Activated B cell treated with CpG ODN at 0.5 μM for 24 hours (primary cell): ENCODE data around the gene IL1RL2. TPM values are rescaled to one million over a fixed set of nuclear protein-coding genes. Genes with fewer than 3 reads are reported as not detected.

Experiments
- ATAC-seq: fragments of 200-7000 bp; cut with Tn5 transposase; one replicate; pipeline ENCODE4 v1.10.0; 2021; ENCODE audit warnings: low read depth, mild to moderate bottlenecking, moderate library complexity
- CTCF ChIA-PET: fragments of 350-600 bp; sonication (Branson Sonifier 250); formaldehyde crosslinking; loops from one replicate; lab custom pipeline; 2021; ENCODE audit warnings: antibody characterized with exemption; lab: Charles Lee
- POLR2A ChIA-PET: fragments of 350-600 bp; sonication (Branson Sonifier 250); formaldehyde crosslinking; loops from one replicate; lab custom pipeline; 2021; ENCODE audit warnings: antibody characterized with exemption; lab: Charles Lee
- DNase-seq: peaks from one replicate; pipeline ENCODE4 v3.0.0; 2022
- H3K27ac Mint-ChIP-seq: one replicate; pipeline ENCODE4 v1.8.0; 2020; ENCODE audit warnings: mixed read lengths
- H3K27me3 Mint-ChIP-seq: one replicate; pipeline ENCODE4 v1.8.0; 2021; ENCODE audit warnings: mixed read lengths
- H3K36me3 Mint-ChIP-seq: one replicate; pipeline ENCODE4 v1.8.0; 2021; ENCODE audit warnings: low read depth, mixed read lengths
- H3K4me1 Mint-ChIP-seq: one replicate; pipeline ENCODE4 v1.8.0; 2021; ENCODE audit warnings: mixed read lengths
- H3K4me3 Mint-ChIP-seq: one replicate; pipeline ENCODE4 v1.8.0; 2020; ENCODE audit warnings: mild to moderate bottlenecking, mixed read lengths
- H3K9me3 Mint-ChIP-seq: one replicate; pipeline ENCODE4 v1.8.0; 2020; ENCODE audit warnings: mixed read lengths
- intact Hi-C: fragments of 100-400 bp; cut with micrococcal nuclease; formaldehyde crosslinking; loops from one replicate; pipeline ENCODE4 v1.15.1; 2024
- total RNA-seq: library from RNA; stranded (reverse); gene quantifications from 2 replicates; pipeline ENCODE4 v1.2.3, GENCODE V29; 2022
- TF ChIP-seq, protein P1 (sequence below): fragments of 200-600 bp; IDR thresholded peaks from one replicate; pipeline ENCODE4 v1.8.0; 2022; ENCODE audit warnings: antibody characterized with exemption, mild to moderate bottlenecking

The IL1RL2 gene
- total RNA-seq, 1 donor from 2014 or later, result not detected

- Mint-ChIP-seq H3K36me3 (no peaks in the 10 kb centered on the region), H3K27me3 (peaks cover 5% of the 10 kb centered on the region), H3K27ac (no peak overlapping the region), H3K9me3 (no peaks in the 10 kb centered on the region), H3K4me3 (no peak overlapping the region), H3K4me1 (peaks cover 10% of the 10 kb centered on the region)
- TF ChIP-seq, protein P1, sequence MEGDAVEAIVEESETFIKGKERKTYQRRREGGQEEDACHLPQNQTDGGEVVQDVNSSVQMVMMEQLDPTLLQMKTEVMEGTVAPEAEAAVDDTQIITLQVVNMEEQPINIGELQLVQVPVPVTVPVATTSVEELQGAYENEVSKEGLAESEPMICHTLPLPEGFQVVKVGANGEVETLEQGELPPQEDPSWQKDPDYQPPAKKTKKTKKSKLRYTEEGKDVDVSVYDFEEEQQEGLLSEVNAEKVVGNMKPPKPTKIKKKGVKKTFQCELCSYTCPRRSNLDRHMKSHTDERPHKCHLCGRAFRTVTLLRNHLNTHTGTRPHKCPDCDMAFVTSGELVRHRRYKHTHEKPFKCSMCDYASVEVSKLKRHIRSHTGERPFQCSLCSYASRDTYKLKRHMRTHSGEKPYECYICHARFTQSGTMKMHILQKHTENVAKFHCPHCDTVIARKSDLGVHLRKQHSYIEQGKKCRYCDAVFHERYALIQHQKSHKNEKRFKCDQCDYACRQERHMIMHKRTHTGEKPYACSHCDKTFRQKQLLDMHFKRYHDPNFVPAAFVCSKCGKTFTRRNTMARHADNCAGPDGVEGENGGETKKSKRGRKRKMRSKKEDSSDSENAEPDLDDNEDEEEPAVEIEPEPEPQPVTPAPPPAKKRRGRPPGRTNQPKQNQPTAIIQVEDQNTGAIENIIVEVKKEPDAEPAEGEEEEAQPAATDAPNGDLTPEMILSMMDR, result no peak
- ATAC-seq (no peak), DNase-seq (no peak)
- ChIA-PET POLR2A (no interaction called here), CTCF (interaction anchor here (1.1 kb wide), 1 partner anchor 14 kb away, joined by 5 read pairs; no protein-coding TSS in a partner anchor)
- intact Hi-C loops, result no loop called here
These were observed 39.3 kb downstream of the IL1RL2 start for GRCh38 chr2:102226171-102226570.

- ChIA-PET POLR2A (no interaction called here), CTCF (interaction anchor here (1.1 kb wide), 1 partner anchor 14 kb away, joined by 5 read pairs; no protein-coding TSS in a partner anchor)
- peaks cover 5% of the 10 kb centered on the region for H3K27me3 Mint-ChIP-seq
- no peaks in the 10 kb centered on the region for H3K9me3 Mint-ChIP-seq
- no peaks in the 10 kb centered on the region for H3K36me3 Mint-ChIP-seq
- no peak for ATAC-seq
- H3K27ac Mint-ChIP-seq, result no peak overlapping the region
- TF ChIP-seq, protein P1, result no peak
- no peak overlapping the region for H3K4me3 Mint-ChIP-seq
- no peak for DNase-seq
- intact Hi-C loops, result no loop called here
- H3K4me1 Mint-ChIP-seq, result peaks cover 10% of the 10 kb centered on the region
These were observed 40.0 kb downstream of the IL1RL2 start for GRCh38 chr2:102226612-102227391.

- Mint-ChIP-seq H3K4me1 (peaks cover 10% of the 10 kb centered on the region), H3K27ac (no peak overlapping the region), H3K9me3 (no peaks in the 10 kb centered on the region), H3K27me3 (peaks cover 5% of the 10 kb centered on the region), H3K36me3 (no peaks in the 10 kb centered on the region), H3K4me3 (no peak overlapping the region)
- DNase-seq (no peak), ATAC-seq (no peak)
- ChIA-PET CTCF (no interaction called here), POLR2A (no interaction called here)
- TF ChIP-seq, protein P1, result no peak
- intact Hi-C loops, result no loop called here
These were observed 42.4 kb downstream of the IL1RL2 start for GRCh38 chr2:102229141-102229769.

DNA sequence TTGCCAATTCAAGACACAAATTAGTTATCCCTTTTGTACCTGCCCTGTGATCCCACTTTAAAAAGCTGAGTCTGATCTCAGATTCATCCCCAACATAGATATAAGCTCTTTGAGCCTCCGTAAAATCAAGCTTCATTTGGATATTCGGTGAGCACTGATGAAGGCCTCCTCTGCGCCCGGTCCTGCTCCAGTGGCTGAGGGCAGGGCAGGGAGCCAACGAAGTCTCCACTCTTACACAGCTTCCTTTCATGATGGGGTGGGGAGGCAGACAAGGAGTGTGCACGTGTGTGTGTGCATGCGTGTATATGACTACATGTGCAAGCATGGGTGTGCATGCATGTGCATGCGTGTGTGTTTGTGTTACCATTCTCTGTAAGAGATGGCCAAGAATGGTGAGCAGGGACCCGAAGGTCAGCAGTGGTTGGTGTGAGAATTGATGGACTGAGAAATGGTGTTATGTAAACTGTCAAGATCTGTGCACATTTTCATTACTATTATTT lies 43.6 kb downstream of the IL1RL2 start:
- ChIA-PET CTCF (no interaction called here), POLR2A (no interaction called here)
- intact Hi-C loops, result no loop called here
- TF ChIP-seq, protein P1, result no peak
- Mint-ChIP-seq H3K4me3 (no peak overlapping the region), H3K27ac (no peak overlapping the region), H3K4me1 (peaks cover 10% of the 10 kb centered on the region), H3K27me3 (peaks cover 5% of the 10 kb centered on the region), H3K9me3 (no peaks in the 10 kb centered on the region), H3K36me3 (no peaks in the 10 kb centered on the region)
- DNase-seq (no peak), ATAC-seq (no peak)
